ENCODE data around the gene EFCAB8.
"Not testable (repeated sequence)": the region's sequence is repeated elsewhere in the genome, so short reads cannot be mapped to it uniquely, and the experiment has no call there.

The EFCAB8 gene

GRCh38 chr20:32934580-32934979, 75.9 kb downstream of the EFCAB8 start:
- H3K36me3 ChIP-seq (ENCODE audit: control insufficient read depth in 2 of 2, insufficient read depth in 2 of 2, low read length in 2 of 2), result no peaks in the 10 kb centered on the region
- no peaks in the 10 kb centered on the region for H3K4me1 ChIP-seq (ENCODE audit: control insufficient read depth in 2 of 2, insufficient read depth in 2 of 2, low read length in 2 of 2)
- no peaks in the 10 kb centered on the region for H3K27me3 ChIP-seq (ENCODE audit: control insufficient read depth in 2 of 2, insufficient read depth in 2 of 2, low read length in 2 of 2)
- no peak overlapping the region for H3K4me3 ChIP-seq (ENCODE audit: low read length in 2 of 2)
- H3K9ac ChIP-seq (ENCODE audit: low read depth in 1 of 2, low read length in 2 of 2), result no peak overlapping the region
- H3K9me3 ChIP-seq (ENCODE audit: control insufficient read depth in 2 of 2, low read length in 2 of 2), result no peaks in the 10 kb centered on the region
- H3K27ac ChIP-seq (ENCODE audit: low read depth in 2 of 2, low read length in 2 of 2), result no peak overlapping the region

DNA sequence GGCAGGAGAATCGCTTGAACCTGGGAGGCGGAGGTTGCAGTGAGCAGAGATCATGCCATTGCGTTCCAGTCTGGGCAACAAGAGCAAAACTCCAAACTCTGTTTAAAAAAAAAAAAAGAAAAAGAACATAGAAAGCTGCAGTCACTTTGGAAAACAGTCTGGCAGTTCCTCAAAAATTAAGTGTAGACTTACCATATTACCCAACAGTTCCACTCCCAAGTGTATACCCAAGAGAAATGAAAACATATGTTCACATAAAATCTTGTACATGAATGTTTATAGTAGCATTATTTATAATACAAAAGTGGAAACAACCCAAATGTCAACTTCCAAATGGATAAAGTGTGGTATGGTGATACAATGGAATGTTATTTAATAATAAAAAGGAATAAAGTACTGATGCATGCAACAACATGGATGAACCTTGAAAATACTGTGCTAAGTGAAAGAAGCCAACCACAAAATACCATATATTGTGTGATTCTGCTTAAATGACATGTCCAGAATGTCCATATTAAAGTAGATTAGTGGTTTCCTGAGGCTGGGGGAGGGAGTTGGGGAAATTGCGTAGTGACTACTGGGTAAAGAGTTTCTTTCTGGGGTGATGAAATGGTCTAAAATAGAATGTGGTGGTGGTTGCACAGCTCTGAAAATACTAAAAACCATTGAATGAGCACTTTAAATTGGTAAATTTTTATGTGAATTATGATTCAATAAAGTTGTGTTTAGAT, 82.6 kb downstream of the EFCAB8 start:
- H3K27ac ChIP-seq (ENCODE audit: low read depth in 2 of 2, low read length in 2 of 2), result no peak overlapping the region

GRCh38 chr20:32943490-32944052, 84.8 kb downstream of the EFCAB8 start:
- peaks cover 3 to 4% of the 10 kb centered on the region in 2 donors for H3K27me3 ChIP-seq (ENCODE audit: control insufficient read depth in 2 of 2, insufficient read depth in 2 of 2, low read length in 2 of 2)
- H3K9ac ChIP-seq (ENCODE audit: low read depth in 1 of 2, low read length in 2 of 2), result no peak overlapping the region
- no peak overlapping the region for H3K4me3 ChIP-seq (ENCODE audit: low read length in 2 of 2)
- no peaks in the 10 kb centered on the region for H3K9me3 ChIP-seq (ENCODE audit: control insufficient read depth in 2 of 2, low read length in 2 of 2)
- H3K36me3 ChIP-seq (ENCODE audit: control insufficient read depth in 2 of 2, insufficient read depth in 2 of 2, low read length in 2 of 2), result no peaks in the 10 kb centered on the region
- H3K4me1 ChIP-seq (ENCODE audit: control insufficient read depth in 2 of 2, insufficient read depth in 2 of 2, low read length in 2 of 2), result no peaks in the 10 kb centered on the region
- no peak overlapping the region for H3K27ac ChIP-seq (ENCODE audit: low read depth in 2 of 2, low read length in 2 of 2)

More for the DNA sequence above, 82.6 kb downstream of the EFCAB8 start:
- Histone ChIP-seq H3K4me3 (ENCODE audit: low read length in 2 of 2) (no peak overlapping the region), H3K36me3 (ENCODE audit: control insufficient read depth in 2 of 2, insufficient read depth in 2 of 2, low read length in 2 of 2) (no peaks in the 10 kb centered on the region), H3K4me1 (ENCODE audit: control insufficient read depth in 2 of 2, insufficient read depth in 2 of 2, low read length in 2 of 2) (no peaks in the 10 kb centered on the region), H3K9me3 (ENCODE audit: control insufficient read depth in 2 of 2, low read length in 2 of 2) (no peaks in the 10 kb centered on the region), H3K27me3 (ENCODE audit: control insufficient read depth in 2 of 2, insufficient read depth in 2 of 2, low read length in 2 of 2) (peaks cover 3 to 4% of the 10 kb centered on the region in 2 donors), H3K9ac (ENCODE audit: low read depth in 1 of 2, low read length in 2 of 2) (no peak overlapping the region)

- Histone ChIP-seq H3K4me1 (ENCODE audit: control insufficient read depth in 2 of 2, insufficient read depth in 2 of 2, low read length in 2 of 2) (no peaks in the 10 kb centered on the region), H3K27me3 (ENCODE audit: control insufficient read depth in 2 of 2, insufficient read depth in 2 of 2, low read length in 2 of 2) (peaks cover 3 to 7% of the 10 kb centered on the region in 2 donors), H3K9me3 (ENCODE audit: control insufficient read depth in 2 of 2, low read length in 2 of 2) (no peaks in the 10 kb centered on the region), H3K36me3 (ENCODE audit: control insufficient read depth in 2 of 2, insufficient read depth in 2 of 2, low read length in 2 of 2) (no peaks in the 10 kb centered on the region), H3K4me3 (ENCODE audit: low read length in 2 of 2) (no peak overlapping the region), H3K27ac (ENCODE audit: low read depth in 2 of 2, low read length in 2 of 2) (no peak overlapping the region), H3K9ac (ENCODE audit: low read depth in 1 of 2, low read length in 2 of 2) (no peak overlapping the region)
Measured at GRCh38 chr20:32945710-32946221, 87.0 kb downstream of the EFCAB8 start.

GRCh38 chr20:32946629-32947028, 87.9 kb downstream of the EFCAB8 start:
- no peak overlapping the region for H3K4me3 ChIP-seq (ENCODE audit: low read length in 2 of 2)
- no peaks in the 10 kb centered on the region for H3K9me3 ChIP-seq (ENCODE audit: control insufficient read depth in 2 of 2, low read length in 2 of 2)
- no peaks in the 10 kb centered on the region for H3K4me1 ChIP-seq (ENCODE audit: control insufficient read depth in 2 of 2, insufficient read depth in 2 of 2, low read length in 2 of 2)
- H3K9ac ChIP-seq (ENCODE audit: low read depth in 1 of 2, low read length in 2 of 2), result no peak overlapping the region
- H3K36me3 ChIP-seq (ENCODE audit: control insufficient read depth in 2 of 2, insufficient read depth in 2 of 2, low read length in 2 of 2), result no peaks in the 10 kb centered on the region
- H3K27ac ChIP-seq (ENCODE audit: low read depth in 2 of 2, low read length in 2 of 2), result no peak overlapping the region
- H3K27me3 ChIP-seq (ENCODE audit: control insufficient read depth in 2 of 2, insufficient read depth in 2 of 2, low read length in 2 of 2), result peaks cover 3 to 7% of the 10 kb centered on the region in 2 donors

- H3K9ac ChIP-seq (ENCODE audit: low read depth in 1 of 2, low read length in 2 of 2); H3K9me3 ChIP-seq (ENCODE audit: control insufficient read depth in 2 of 2, low read length in 2 of 2); H3K27ac ChIP-seq (ENCODE audit: low read depth in 2 of 2, low read length in 2 of 2); H3K4me1 ChIP-seq (ENCODE audit: control insufficient read depth in 2 of 2, insufficient read depth in 2 of 2, low read length in 2 of 2); H3K27me3 ChIP-seq (ENCODE audit: control insufficient read depth in 2 of 2, insufficient read depth in 2 of 2, low read length in 2 of 2); H3K36me3 ChIP-seq (ENCODE audit: control insufficient read depth in 2 of 2, insufficient read depth in 2 of 2, low read length in 2 of 2); H3K4me3 ChIP-seq (ENCODE audit: low read length in 2 of 2): not testable (repeated sequence)
Measured at GRCh38 chr20:32950539-32950938, 91.8 kb downstream of the EFCAB8 start.

GRCh38 chr20:32957459-32957858, 98.7 kb downstream of the EFCAB8 start:
- no peak overlapping the region for H3K27ac ChIP-seq (ENCODE audit: low read depth in 2 of 2, low read length in 2 of 2)
- no peaks in the 10 kb centered on the region for H3K36me3 ChIP-seq (ENCODE audit: control insufficient read depth in 2 of 2, insufficient read depth in 2 of 2, low read length in 2 of 2)

DNA sequence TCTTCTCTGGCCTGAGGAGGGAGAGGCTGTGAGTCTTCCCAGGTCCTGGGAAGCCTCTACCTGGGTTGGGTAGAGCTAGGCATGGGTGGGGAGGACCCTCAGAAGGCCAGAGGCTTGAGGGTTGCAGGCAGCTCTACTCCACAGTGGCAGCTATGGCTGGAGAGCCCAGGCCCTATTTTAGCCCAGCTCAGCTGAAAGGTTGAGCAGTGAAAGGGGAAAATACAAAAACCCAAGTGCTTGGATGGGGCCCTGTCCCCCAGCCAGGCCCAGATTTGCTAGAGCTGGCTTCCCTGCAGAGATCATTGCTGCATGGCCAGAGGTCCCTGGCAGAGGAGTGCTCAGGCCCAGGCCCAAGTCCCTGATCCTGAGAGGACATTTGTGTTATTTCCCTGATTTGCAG, 99.9 kb downstream of the EFCAB8 start:
- peaks cover 0 to 2% of the 10 kb centered on the region in 2 donors for H3K9me3 ChIP-seq (ENCODE audit: control insufficient read depth in 2 of 2, low read length in 2 of 2)

More at GRCh38 chr20:32957459-32957858, 98.7 kb downstream of the EFCAB8 start:
- H3K27me3 ChIP-seq (ENCODE audit: control insufficient read depth in 2 of 2, insufficient read depth in 2 of 2, low read length in 2 of 2), result no peaks in the 10 kb centered on the region
- H3K4me3 ChIP-seq (ENCODE audit: low read length in 2 of 2), result no peak overlapping the region
- no peak overlapping the region for H3K9ac ChIP-seq (ENCODE audit: low read depth in 1 of 2, low read length in 2 of 2)
- H3K9me3 ChIP-seq (ENCODE audit: control insufficient read depth in 2 of 2, low read length in 2 of 2), result peaks cover 0 to 2% of the 10 kb centered on the region in 2 donors
- no peaks in the 10 kb centered on the region for H3K4me1 ChIP-seq (ENCODE audit: control insufficient read depth in 2 of 2, insufficient read depth in 2 of 2, low read length in 2 of 2)

GRCh38 chr20:32959351-32960221, 100.9 kb downstream of the EFCAB8 start:
- H3K36me3 ChIP-seq (ENCODE audit: control insufficient read depth in 2 of 2, insufficient read depth in 2 of 2, low read length in 2 of 2), result no peaks in the 10 kb centered on the region
- H3K27me3 ChIP-seq (ENCODE audit: control insufficient read depth in 2 of 2, insufficient read depth in 2 of 2, low read length in 2 of 2), result no peaks in the 10 kb centered on the region
- H3K9me3 ChIP-seq (ENCODE audit: control insufficient read depth in 2 of 2, low read length in 2 of 2), result peaks cover 0 to 2% of the 10 kb centered on the region in 2 donors
- H3K4me1 ChIP-seq (ENCODE audit: control insufficient read depth in 2 of 2, insufficient read depth in 2 of 2, low read length in 2 of 2), result no peaks in the 10 kb centered on the region
- H3K4me3 ChIP-seq (ENCODE audit: low read length in 2 of 2), result no peak overlapping the region
- no peak overlapping the region for H3K9ac ChIP-seq (ENCODE audit: low read depth in 1 of 2, low read length in 2 of 2)
- H3K27ac ChIP-seq (ENCODE audit: low read depth in 2 of 2, low read length in 2 of 2), result no peak overlapping the region

More for the DNA sequence above, 99.9 kb downstream of the EFCAB8 start:
- Histone ChIP-seq H3K36me3 (ENCODE audit: control insufficient read depth in 2 of 2, insufficient read depth in 2 of 2, low read length in 2 of 2) (no peaks in the 10 kb centered on the region), H3K9ac (ENCODE audit: low read depth in 1 of 2, low read length in 2 of 2) (no peak overlapping the region), H3K27ac (ENCODE audit: low read depth in 2 of 2, low read length in 2 of 2) (no peak overlapping the region), H3K27me3 (ENCODE audit: control insufficient read depth in 2 of 2, insufficient read depth in 2 of 2, low read length in 2 of 2) (no peaks in the 10 kb centered on the region), H3K4me3 (ENCODE audit: low read length in 2 of 2) (no peak overlapping the region), H3K4me1 (ENCODE audit: control insufficient read depth in 2 of 2, insufficient read depth in 2 of 2, low read length in 2 of 2) (no peaks in the 10 kb centered on the region)

DNA sequence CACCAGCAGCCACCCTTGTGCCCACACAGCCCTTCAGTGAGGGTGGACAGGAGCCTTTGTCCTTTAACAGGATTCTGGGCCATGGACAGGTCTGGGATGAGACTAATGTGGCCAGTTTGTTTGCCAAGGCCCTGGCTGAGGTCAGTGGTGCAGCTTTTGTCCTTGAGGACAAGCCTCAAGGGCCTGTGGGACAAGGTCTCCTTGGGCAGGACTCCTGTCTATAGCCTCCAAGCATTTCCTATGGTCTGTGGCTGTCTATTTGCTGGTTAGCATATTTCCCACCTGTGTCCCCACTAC, 101.4 kb downstream of the EFCAB8 start:
- Histone ChIP-seq H3K9me3 (ENCODE audit: control insufficient read depth in 2 of 2, low read length in 2 of 2) (peaks cover 0 to 2% of the 10 kb centered on the region in 2 donors), H3K4me1 (ENCODE audit: control insufficient read depth in 2 of 2, insufficient read depth in 2 of 2, low read length in 2 of 2) (no peaks in the 10 kb centered on the region), H3K36me3 (ENCODE audit: control insufficient read depth in 2 of 2, insufficient read depth in 2 of 2, low read length in 2 of 2) (no peaks in the 10 kb centered on the region), H3K4me3 (ENCODE audit: low read length in 2 of 2) (no peak overlapping the region), H3K27ac (ENCODE audit: low read depth in 2 of 2, low read length in 2 of 2) (no peak overlapping the region), H3K27me3 (ENCODE audit: control insufficient read depth in 2 of 2, insufficient read depth in 2 of 2, low read length in 2 of 2) (no peaks in the 10 kb centered on the region), H3K9ac (ENCODE audit: low read depth in 1 of 2, low read length in 2 of 2) (no peak overlapping the region)

Measured in mucosa of rectum (tissue), 2 donors.